ENCODE measurements around the gene ZC3H15.

The ZC3H15 gene

GRCh38 chr2:186498834-186499233, 12.8 kb downstream of the ZC3H15 start:
- 0% methylated on average over 1 of the region's 1 CpG for WGBS
- no peak overlapping the region for H4K8ac ChIP-seq (ENCODE audit: low read length)

DNA sequence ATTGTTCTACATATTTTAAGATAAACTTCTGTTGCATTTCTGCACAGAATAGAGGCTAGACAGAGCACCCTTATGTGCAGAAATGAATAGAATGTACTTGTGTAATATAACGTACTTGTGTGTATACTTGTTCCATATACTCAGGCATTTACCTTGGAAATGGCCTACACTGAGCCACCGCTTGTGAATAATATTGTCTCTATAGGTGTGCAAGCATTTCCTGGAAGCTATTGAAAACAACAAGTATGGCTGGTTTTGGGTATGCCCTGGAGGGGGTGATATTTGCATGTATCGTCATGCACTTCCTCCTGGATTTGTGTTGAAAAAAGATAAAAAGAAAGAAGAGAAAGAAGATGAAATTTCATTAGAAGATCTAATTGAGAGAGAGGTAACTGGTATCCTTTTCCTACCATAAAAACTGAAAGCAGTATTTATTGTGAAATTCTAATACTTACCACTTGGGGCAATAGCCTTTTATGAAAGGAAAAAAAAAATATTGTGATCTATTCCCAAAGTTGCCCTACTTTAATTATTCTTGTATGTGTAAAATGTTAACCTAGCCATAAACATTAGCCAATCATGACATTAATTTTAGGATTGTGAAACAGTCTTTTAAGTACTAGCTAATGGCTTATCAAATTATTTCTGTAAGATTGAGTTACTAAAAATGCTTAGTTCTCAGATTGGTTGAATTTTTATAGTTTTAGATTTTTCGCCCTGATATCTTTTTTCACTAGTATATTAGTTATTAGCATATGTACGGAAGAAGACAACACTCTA, 18.0 kb downstream of the ZC3H15 start:
- Histone ChIP-seq H2BK15ac (ENCODE audit: low read depth, poor library complexity, severe bottlenecking) (no peak overlapping the region), H3K18ac (ENCODE audit: low read depth in 1 of 2, low read length in 2 of 2) (no peak overlapping the region), H3K79me1 (replicated peaks; ENCODE audit: low read length, poor library complexity, severe bottlenecking) (peaks cover 9% of the 10 kb centered on the region), H2AFZ (ENCODE audit: low read depth, low read length) (no peak overlapping the region), H4K8ac (ENCODE audit: low read length) (no peak overlapping the region), H2BK120ac (ENCODE audit: low read depth, low read length) (no peak overlapping the region), H3K23ac (ENCODE audit: low read length in 2 of 2) (no peak overlapping the region), H4K91ac (ENCODE audit: low read length) (no peak overlapping the region), H3K4me1 (ENCODE audit: control insufficient read depth, insufficient read depth, low read depth, low read length) (no peaks in the 10 kb centered on the region), H3K27me3 (ENCODE audit: control insufficient read depth in 1 of 2, insufficient read depth in 1 of 2, low read length in 2 of 2) (no peaks in the 10 kb centered on the region), H3K9ac (ENCODE audit: low read length) (no peak overlapping the region), H3K4me2 (ENCODE audit: low read length, poor library complexity, severe bottlenecking) (no peak overlapping the region), H3K4me3 (ENCODE audit: insufficient read depth in 1 of 2, low read depth in 1 of 2, low read length in 2 of 2) (no peak overlapping the region), H2AK5ac (ENCODE audit: low read length, severe bottlenecking) (no peak overlapping the region), H2BK5ac (ENCODE audit: low read depth, low read length, poor library complexity, severe bottlenecking) (no peak overlapping the region), H3K27ac (ENCODE audit: low read length, poor library complexity, severe bottlenecking) (no peak overlapping the region), H2BK12ac (ENCODE audit: low read length in 2 of 2) (no peak overlapping the region), H3K4ac (ENCODE audit: low read depth in 1 of 2, low read length in 2 of 2) (no peak overlapping the region), H3K14ac (ENCODE audit: low read length in 2 of 2) (no peak overlapping the region), H3K9me3 (ENCODE audit: control insufficient read depth, low read length) (no peaks in the 10 kb centered on the region), H3K36me3 (ENCODE audit: control insufficient read depth in 1 of 2, insufficient read depth in 2 of 2, low read depth in 1 of 2, low read length in 2 of 2) (peaks cover 4 to 90% of the 10 kb centered on the region in 2 experiments)
- WGBS: 72% methylated on average over 3 of the region's 5 CpGs
- DNase-seq: peak; percentile 58

More at GRCh38 chr2:186498834-186499233, 12.8 kb downstream of the ZC3H15 start:
- peaks cover 4% of the 10 kb centered on the region for H3K79me1 ChIP-seq (replicated peaks; ENCODE audit: low read length, poor library complexity, severe bottlenecking)
- no peak overlapping the region for H3K4me2 ChIP-seq (ENCODE audit: low read length, poor library complexity, severe bottlenecking)
- no peak overlapping the region for H3K4me3 ChIP-seq (ENCODE audit: insufficient read depth in 1 of 2, low read depth in 1 of 2, low read length in 2 of 2)
- H2AK5ac ChIP-seq (ENCODE audit: low read length, severe bottlenecking): no peak overlapping the region
- H4K91ac ChIP-seq (ENCODE audit: low read length): no peak overlapping the region
- no peak overlapping the region for H3K4ac ChIP-seq (ENCODE audit: low read depth in 1 of 2, low read length in 2 of 2)
- no peak for DNase-seq
- H3K27me3 ChIP-seq (ENCODE audit: control insufficient read depth in 1 of 2, insufficient read depth in 1 of 2, low read length in 2 of 2): no peaks in the 10 kb centered on the region
- no peak overlapping the region for H2BK120ac ChIP-seq (ENCODE audit: low read depth, low read length)
- no peak overlapping the region for H3K23ac ChIP-seq (ENCODE audit: low read length in 2 of 2)
- H3K9me3 ChIP-seq (ENCODE audit: control insufficient read depth, low read length): no peaks in the 10 kb centered on the region
- H2BK5ac ChIP-seq (ENCODE audit: low read depth, low read length, poor library complexity, severe bottlenecking): no peak overlapping the region
- H2BK12ac ChIP-seq (ENCODE audit: low read length in 2 of 2): no peak overlapping the region
- H2AFZ ChIP-seq (ENCODE audit: low read depth, low read length): no peak overlapping the region
- peaks cover 12 to 76% of the 10 kb centered on the region in 2 experiments for H3K36me3 ChIP-seq (ENCODE audit: control insufficient read depth in 1 of 2, insufficient read depth in 2 of 2, low read depth in 1 of 2, low read length in 2 of 2)
- no peak overlapping the region for H3K27ac ChIP-seq (ENCODE audit: low read length, poor library complexity, severe bottlenecking)
- H3K18ac ChIP-seq (ENCODE audit: low read depth in 1 of 2, low read length in 2 of 2): no peak overlapping the region
- no peak overlapping the region for H3K9ac ChIP-seq (ENCODE audit: low read length)
- H3K4me1 ChIP-seq (ENCODE audit: control insufficient read depth, insufficient read depth, low read depth, low read length): peaks cover 3% of the 10 kb centered on the region
- H3K14ac ChIP-seq (ENCODE audit: low read length in 2 of 2): no peak overlapping the region
- no peak overlapping the region for H2BK15ac ChIP-seq (ENCODE audit: low read depth, poor library complexity, severe bottlenecking)

DNA sequence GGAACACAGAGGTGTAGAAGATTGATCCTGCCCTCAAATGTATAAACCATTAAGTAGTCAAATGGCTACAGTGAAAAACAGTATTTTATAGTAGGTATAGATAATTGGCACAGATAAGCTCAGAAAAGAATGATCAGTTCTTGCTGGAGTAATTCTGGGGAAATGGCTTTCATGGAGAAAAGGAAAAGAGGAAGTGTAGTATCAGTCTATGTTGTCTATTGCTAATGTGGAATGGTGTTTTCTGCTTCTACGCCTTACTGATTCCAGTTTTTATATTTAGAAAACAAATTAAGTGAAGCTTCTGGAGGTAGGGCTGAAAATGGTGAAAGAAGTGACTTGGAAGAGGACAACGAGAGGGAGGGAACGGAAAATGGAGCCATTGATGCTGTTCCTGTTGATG, 22.2 kb downstream of the ZC3H15 start:
- Histone ChIP-seq H3K27me3 (ENCODE audit: control insufficient read depth in 1 of 2, insufficient read depth in 1 of 2, low read length in 2 of 2) (no peaks in the 10 kb centered on the region), H3K23ac (ENCODE audit: low read length in 2 of 2) (no peak overlapping the region), H4K8ac (ENCODE audit: low read length) (no peak overlapping the region), H3K36me3 (ENCODE audit: control insufficient read depth in 1 of 2, insufficient read depth in 2 of 2, low read depth in 1 of 2, low read length in 2 of 2) (peaks cover 0 to 82% of the 10 kb centered on the region in 2 experiments), H3K4me1 (ENCODE audit: control insufficient read depth, insufficient read depth, low read depth, low read length) (no peaks in the 10 kb centered on the region), H2AFZ (ENCODE audit: low read depth, low read length) (no peak overlapping the region), H3K79me1 (replicated peaks; ENCODE audit: low read length, poor library complexity, severe bottlenecking) (peaks cover 11% of the 10 kb centered on the region), H3K4ac (ENCODE audit: low read depth in 1 of 2, low read length in 2 of 2) (no peak overlapping the region), H4K91ac (ENCODE audit: low read length) (no peak overlapping the region), H2BK120ac (ENCODE audit: low read depth, low read length) (no peak overlapping the region), H3K4me2 (ENCODE audit: low read length, poor library complexity, severe bottlenecking) (no peak overlapping the region), H3K4me3 (ENCODE audit: insufficient read depth in 1 of 2, low read depth in 1 of 2, low read length in 2 of 2) (no peak overlapping the region), H3K27ac (ENCODE audit: low read length, poor library complexity, severe bottlenecking) (no peak overlapping the region), H2BK5ac (ENCODE audit: low read depth, low read length, poor library complexity, severe bottlenecking) (no peak overlapping the region), H2AK5ac (ENCODE audit: low read length, severe bottlenecking) (no peak overlapping the region), H3K14ac (ENCODE audit: low read length in 2 of 2) (no peak overlapping the region), H2BK15ac (ENCODE audit: low read depth, poor library complexity, severe bottlenecking) (no peak overlapping the region), H2BK12ac (ENCODE audit: low read length in 2 of 2) (no peak overlapping the region), H3K9me3 (ENCODE audit: control insufficient read depth, low read length) (no peaks in the 10 kb centered on the region), H3K9ac (ENCODE audit: low read length) (no peak overlapping the region), H3K18ac (ENCODE audit: low read depth in 1 of 2, low read length in 2 of 2) (no peak overlapping the region)
- DNase-seq: no peak
- 100% methylated on average over 3 of the region's 3 CpGs for WGBS

DNA sequence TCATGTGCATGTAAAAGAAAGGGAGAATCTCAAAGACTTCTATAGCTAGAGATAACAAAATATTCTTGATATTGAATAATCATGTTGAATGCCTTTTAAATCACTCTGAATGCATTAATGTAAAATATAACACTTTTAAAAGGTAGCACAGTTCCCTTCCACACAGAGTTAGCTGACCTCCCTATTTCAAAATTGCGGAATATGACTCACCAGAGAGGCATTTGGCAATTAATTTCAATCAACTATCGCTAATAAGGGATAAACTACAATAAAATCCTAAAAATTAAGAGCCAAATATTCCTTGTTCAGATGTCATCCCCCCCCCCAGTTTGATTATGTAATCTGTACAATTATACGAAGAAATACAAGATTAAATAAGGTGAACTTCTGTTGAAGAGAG, 29.3 kb downstream of the ZC3H15 start:
- H3K4me3 ChIP-seq (ENCODE audit: insufficient read depth in 1 of 2, low read depth in 1 of 2, low read length in 2 of 2): no peak overlapping the region
- no peak overlapping the region for H4K91ac ChIP-seq (ENCODE audit: low read length)
- H4K8ac ChIP-seq (ENCODE audit: low read length): no peak overlapping the region
- H2AFZ ChIP-seq (ENCODE audit: low read depth, low read length): no peak overlapping the region
- H3K14ac ChIP-seq (ENCODE audit: low read length in 2 of 2): no peak overlapping the region
- no peaks in the 10 kb centered on the region for H3K27me3 ChIP-seq (ENCODE audit: control insufficient read depth in 1 of 2, insufficient read depth in 1 of 2, low read length in 2 of 2)
- peak overlapping the region; percentile 12 for H3K9ac ChIP-seq (ENCODE audit: low read length)
- H2BK15ac ChIP-seq (ENCODE audit: low read depth, poor library complexity, severe bottlenecking): no peak overlapping the region
- no peak overlapping the region for H2BK12ac ChIP-seq (ENCODE audit: low read length in 2 of 2)
- H3K23ac ChIP-seq (ENCODE audit: low read length in 2 of 2): no peak overlapping the region
- H3K36me3 ChIP-seq (ENCODE audit: control insufficient read depth in 1 of 2, insufficient read depth in 2 of 2, low read depth in 1 of 2, low read length in 2 of 2): peaks cover 0 to 58% of the 10 kb centered on the region in 2 experiments
- H3K4me2 ChIP-seq (ENCODE audit: low read length, poor library complexity, severe bottlenecking): no peak overlapping the region
- no peaks in the 10 kb centered on the region for H3K9me3 ChIP-seq (ENCODE audit: control insufficient read depth, low read length)
- H2BK5ac ChIP-seq (ENCODE audit: low read depth, low read length, poor library complexity, severe bottlenecking): no peak overlapping the region
- H2AK5ac ChIP-seq (ENCODE audit: low read length, severe bottlenecking): no peak overlapping the region
- peak; percentile 28 for DNase-seq
- H2BK120ac ChIP-seq (ENCODE audit: low read depth, low read length): no peak overlapping the region
- peaks cover 6% of the 10 kb centered on the region for H3K79me1 ChIP-seq (replicated peaks; ENCODE audit: low read length, poor library complexity, severe bottlenecking)
- 72% methylated on average over 1 of the region's 3 CpGs for WGBS
- peak overlapping the region; percentile 49 for H3K27ac ChIP-seq (ENCODE audit: low read length, poor library complexity, severe bottlenecking)
- H3K4me1 ChIP-seq (ENCODE audit: control insufficient read depth, insufficient read depth, low read depth, low read length): peaks cover 2% of the 10 kb centered on the region
- H3K18ac ChIP-seq (ENCODE audit: low read depth in 1 of 2, low read length in 2 of 2): no peak overlapping the region
- no peak overlapping the region for H3K4ac ChIP-seq (ENCODE audit: low read depth in 1 of 2, low read length in 2 of 2)
